Activated T-helper 2 cell treated with anti-CD3 and anti-CD28 coated beads, Interferon-gamma antibody, Interleukin-2, Interleukin-4, amounts not matched to agents 10 μg/mL and 5 μg/mL and 100 μg/mL, durations not matched to agents 14 hours and 24 hours and 36 hours (primary cell): ENCODE data around the gene SPOCK2. TPM values are rescaled to one million over a fixed set of nuclear protein-coding genes. Genes with fewer than 3 reads are reported as not detected.

ENCODE experiments used
- DNase-seq: peaks from one replicate; pipeline ENCODE4 v3.0.0; 2021; ENCODE audit warnings: low spot score
- H3K27ac Mint-ChIP-seq: one replicate; pipeline ENCODE4 v1.8.0; 2021; ENCODE audit warnings: mixed read lengths
- H3K27me3 Mint-ChIP-seq: one replicate; pipeline ENCODE4 v1.8.0; 2021; ENCODE audit warnings: low read depth, mixed read lengths
- H3K36me3 Mint-ChIP-seq: one replicate; pipeline ENCODE4 v1.8.0; 2021; ENCODE audit warnings: low read depth, mixed read lengths
- H3K4me1 Mint-ChIP-seq: one replicate; pipeline ENCODE4 v1.8.0; 2021; ENCODE audit warnings: low read depth, mixed read lengths
- H3K4me3 Mint-ChIP-seq: one replicate; pipeline ENCODE4 v1.8.0; 2021; ENCODE audit warnings: low read depth, mild to moderate bottlenecking, moderate library complexity, mixed read lengths
- H3K9me3 Mint-ChIP-seq: one replicate; pipeline ENCODE4 v1.8.0; 2021; ENCODE audit warnings: mixed read lengths
- intact Hi-C: fragments of 100-400 bp; cut with micrococcal nuclease; formaldehyde crosslinking; loops from one replicate; pipeline ENCODE4 v1.15.1; 2023
- total RNA-seq: library from RNA; stranded (reverse); gene quantifications from 2 replicates; pipeline ENCODE4 v1.2.3, GENCODE V29; 2022

Gene SPOCK2
- total RNA-seq, 1 donor from 2014 or later, result 137 TPM

GRCh38 chr10:72019085-72019876 lies 69.1 kb downstream of the SPOCK2 start:
- H3K9me3 Mint-ChIP-seq, result no peaks in the 10 kb centered on the region
- H3K27me3 Mint-ChIP-seq, result peaks cover 5% of the 10 kb centered on the region
- DNase-seq, result no peak
- H3K36me3 Mint-ChIP-seq, result no peaks in the 10 kb centered on the region
- H3K4me3 Mint-ChIP-seq, result no peak overlapping the region
- H3K4me1 Mint-ChIP-seq, result peaks cover 5% of the 10 kb centered on the region
- intact Hi-C loops, result no loop called here
- H3K27ac Mint-ChIP-seq, result no peak overlapping the region

DNA sequence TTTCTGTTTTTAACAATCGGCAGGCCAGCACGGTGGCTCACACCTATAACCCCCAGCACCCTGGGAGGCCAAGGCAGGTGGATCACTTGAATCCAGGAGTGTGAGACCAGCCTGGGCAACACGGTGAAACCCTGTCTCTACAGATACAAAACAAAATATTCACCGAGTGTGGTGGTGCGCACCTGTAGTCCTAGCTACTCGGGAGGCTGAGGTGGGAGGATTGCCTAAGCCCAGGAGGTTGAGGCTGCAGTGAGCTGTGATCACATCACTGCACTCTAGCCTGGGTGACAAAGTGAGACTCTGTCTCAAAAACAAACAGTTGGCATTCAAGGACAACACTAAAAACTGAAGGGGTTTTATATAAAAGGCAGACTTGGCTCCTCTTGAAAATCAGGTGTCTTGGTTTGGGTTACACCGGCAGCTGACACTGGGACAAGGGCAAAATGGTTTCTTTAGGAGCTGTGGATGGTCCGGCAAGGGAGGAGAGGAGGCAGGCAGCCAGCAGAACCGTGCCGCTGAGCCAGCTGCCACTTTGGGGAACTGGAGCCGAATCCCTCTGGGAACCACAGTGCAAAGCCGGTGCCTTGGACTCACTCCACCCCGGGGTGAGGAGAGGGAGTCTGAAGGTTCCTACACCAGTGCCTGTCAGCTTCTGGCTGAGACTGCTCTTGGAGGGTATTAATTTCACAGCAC lies 71.6 kb downstream of the SPOCK2 start:
- Mint-ChIP-seq H3K27me3 (peaks cover 5% of the 10 kb centered on the region), H3K36me3 (no peaks in the 10 kb centered on the region), H3K27ac (no peak overlapping the region), H3K4me3 (no peak overlapping the region), H3K9me3 (no peaks in the 10 kb centered on the region), H3K4me1 (peaks cover 5% of the 10 kb centered on the region)
- intact Hi-C loops, result no loop called here
- DNase-seq, result no peak

DNA sequence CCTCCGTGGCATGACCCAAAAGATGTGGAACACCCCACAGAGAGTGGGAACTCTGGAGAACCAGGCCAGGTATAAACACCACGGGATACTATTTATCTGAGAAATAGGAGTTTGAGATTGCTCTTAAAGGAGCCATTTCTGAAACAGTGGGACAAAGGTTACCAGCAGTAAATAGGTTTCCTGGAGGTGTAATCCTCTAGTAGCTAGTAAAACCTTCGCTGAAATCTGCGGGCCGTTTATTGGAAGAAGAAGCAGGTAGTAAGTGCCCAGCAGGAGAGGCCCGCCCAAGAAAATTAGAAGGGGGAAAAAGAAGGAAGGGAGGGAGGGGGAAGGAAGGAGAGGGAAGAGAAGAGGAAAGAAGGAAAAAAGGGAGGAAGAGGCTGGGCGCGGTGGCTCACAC lies 72.5 kb downstream of the SPOCK2 start:
- no peaks in the 10 kb centered on the region for H3K36me3 Mint-ChIP-seq

GRCh38 chr10:72014785-72015480 lies 73.4 kb downstream of the SPOCK2 start:
- Mint-ChIP-seq H3K27me3 (peaks cover 3% of the 10 kb centered on the region), H3K4me3 (no peak overlapping the region), H3K4me1 (no peaks in the 10 kb centered on the region), H3K9me3 (no peaks in the 10 kb centered on the region), H3K27ac (no peak overlapping the region), H3K36me3 (no peaks in the 10 kb centered on the region)
- intact Hi-C loops, result no loop called here
- no peak for DNase-seq

More for the DNA sequence above, 72.5 kb downstream of the SPOCK2 start:
- intact Hi-C loops, result no loop called here
- Mint-ChIP-seq H3K27me3 (peaks cover 3% of the 10 kb centered on the region), H3K9me3 (no peaks in the 10 kb centered on the region), H3K4me3 (no peak overlapping the region), H3K4me1 (peaks cover under 1% of the 10 kb centered on the region), H3K27ac (no peak overlapping the region)
- DNase-seq, result no peak

- intact Hi-C loops, result no loop called here
- no peak overlapping the region for H3K4me3 Mint-ChIP-seq
- peaks cover 3% of the 10 kb centered on the region for H3K27me3 Mint-ChIP-seq
- no peaks in the 10 kb centered on the region for H3K4me1 Mint-ChIP-seq
- H3K9me3 Mint-ChIP-seq, result no peaks in the 10 kb centered on the region
- DNase-seq, result no peak
- H3K27ac Mint-ChIP-seq, result no peak overlapping the region
- H3K36me3 Mint-ChIP-seq, result no peaks in the 10 kb centered on the region
These were observed 74.2 kb downstream of the SPOCK2 start for GRCh38 chr10:72014197-72014596.

DNA sequence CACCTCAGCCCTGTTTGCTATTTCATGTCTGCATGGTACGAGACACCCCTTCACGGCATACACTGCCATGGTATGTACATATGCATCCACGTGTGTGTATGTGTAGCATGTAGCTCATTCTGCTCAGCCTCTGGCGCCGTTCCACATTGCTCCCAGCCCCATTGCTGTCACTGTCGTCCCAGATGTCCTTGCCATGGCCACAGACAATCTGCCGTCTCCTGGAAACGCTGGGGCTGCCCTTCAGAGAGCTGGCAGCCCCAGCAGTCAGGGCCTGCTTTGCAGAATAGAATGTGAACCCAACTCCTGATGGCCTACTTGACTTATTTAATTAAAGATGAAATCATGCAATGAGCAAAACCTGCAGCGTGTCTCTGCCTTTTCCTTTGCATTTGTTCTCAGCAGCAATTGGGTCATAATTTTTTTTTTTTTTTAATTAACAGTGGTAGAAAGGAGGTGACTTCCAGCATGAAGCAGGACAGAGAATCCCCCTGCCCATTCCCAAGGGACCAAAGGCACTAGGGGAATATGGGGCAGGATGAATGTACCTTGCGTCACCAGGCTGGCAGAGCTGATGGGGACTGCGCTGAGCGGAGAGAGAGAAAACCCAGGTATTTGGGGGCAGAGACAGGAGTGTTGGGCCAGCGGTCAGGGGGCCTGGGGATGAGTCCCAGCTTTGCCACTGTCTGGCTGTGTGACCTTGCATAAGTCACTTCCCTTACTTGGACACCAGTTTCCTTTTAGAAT lies 75.0 kb downstream of the SPOCK2 start:
- H3K36me3 Mint-ChIP-seq, result no peaks in the 10 kb centered on the region
- no peaks in the 10 kb centered on the region for H3K9me3 Mint-ChIP-seq
- H3K27ac Mint-ChIP-seq, result no peak overlapping the region
- DNase-seq, result no peak
- intact Hi-C loops, result no loop called here
- no peaks in the 10 kb centered on the region for H3K4me1 Mint-ChIP-seq
- peaks cover 1% of the 10 kb centered on the region for H3K27me3 Mint-ChIP-seq
- H3K4me3 Mint-ChIP-seq, result no peak overlapping the region

DNA sequence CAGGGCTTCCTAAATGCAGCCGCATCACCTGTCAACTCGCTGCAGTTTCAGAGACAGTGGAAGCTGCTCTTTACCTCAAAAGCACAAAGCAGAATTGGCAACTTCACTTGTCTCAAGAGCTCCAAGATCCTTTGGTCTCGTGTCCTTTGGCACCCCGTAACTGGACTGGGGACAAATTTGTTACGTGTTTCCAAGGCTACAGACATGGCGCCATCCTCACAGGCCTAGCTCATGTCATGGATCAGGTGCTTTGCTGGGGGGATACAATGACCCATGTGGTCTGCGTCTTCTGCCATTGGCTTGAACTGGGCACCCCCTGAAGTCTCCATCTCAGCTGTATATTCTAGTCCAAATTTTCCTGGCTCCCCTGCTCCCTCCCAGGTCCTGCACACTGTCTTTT lies 75.6 kb downstream of the SPOCK2 start:
- intact Hi-C loops, result no loop called here

DNA sequence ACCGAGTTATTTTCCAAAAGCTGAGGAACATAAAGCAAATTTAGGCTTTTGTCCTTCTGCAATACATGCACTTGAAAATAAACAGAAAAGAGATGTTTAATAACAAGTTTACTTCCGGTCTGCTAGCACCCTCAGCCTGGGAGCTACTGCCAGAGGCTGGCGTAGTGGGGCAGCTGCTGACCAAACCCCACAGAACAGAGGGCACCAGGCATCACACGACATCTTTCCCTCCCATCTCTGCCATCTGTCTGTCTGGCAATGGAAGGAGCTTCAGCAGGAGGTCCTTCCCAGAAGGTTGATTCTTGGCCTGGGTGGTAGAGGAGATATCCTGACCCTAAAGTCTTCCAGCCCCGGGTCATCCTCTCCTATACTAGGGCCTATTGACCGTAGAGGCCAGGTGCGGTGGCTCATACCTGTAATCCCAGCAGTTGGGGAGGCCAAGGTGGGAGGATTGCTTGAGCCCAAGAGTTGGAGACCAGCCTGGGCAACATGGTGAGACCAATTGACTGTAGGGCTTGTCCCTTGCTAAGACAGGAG lies 76.3 kb downstream of the SPOCK2 start:
- H3K4me1 Mint-ChIP-seq, result no peaks in the 10 kb centered on the region
- H3K9me3 Mint-ChIP-seq, result no peaks in the 10 kb centered on the region
- no peak overlapping the region for H3K4me3 Mint-ChIP-seq
- no peak overlapping the region for H3K27ac Mint-ChIP-seq
- H3K27me3 Mint-ChIP-seq, result no peaks in the 10 kb centered on the region
- intact Hi-C loops, result no loop called here
- no peak for DNase-seq
- H3K36me3 Mint-ChIP-seq, result no peaks in the 10 kb centered on the region

More for the DNA sequence above, 75.6 kb downstream of the SPOCK2 start:
- Mint-ChIP-seq H3K9me3 (no peaks in the 10 kb centered on the region), H3K4me1 (no peaks in the 10 kb centered on the region), H3K4me3 (no peak overlapping the region), H3K36me3 (no peaks in the 10 kb centered on the region), H3K27me3 (no peaks in the 10 kb centered on the region), H3K27ac (no peak overlapping the region)
- no peak for DNase-seq

DNA sequence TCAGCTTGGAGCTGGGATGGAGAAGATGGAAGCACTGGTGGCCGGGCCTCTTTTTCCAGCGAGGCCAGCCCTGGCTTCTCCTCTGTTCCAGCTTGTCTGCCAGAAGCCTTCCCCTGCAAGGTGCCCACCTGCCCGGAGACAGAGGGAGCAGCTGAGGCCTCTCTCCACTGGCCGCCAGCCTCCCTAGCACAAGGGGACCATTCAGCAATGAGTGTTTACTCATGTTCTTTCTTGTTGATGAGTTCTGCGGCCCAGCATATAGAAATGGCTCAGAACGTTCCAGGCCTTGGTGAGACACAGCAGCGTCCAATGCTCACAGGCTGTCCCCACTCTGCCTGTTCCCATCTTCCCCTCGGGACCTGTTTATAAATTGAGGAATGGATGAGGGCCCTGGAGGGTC lies 76.9 kb downstream of the SPOCK2 start:
- H3K27ac Mint-ChIP-seq, result no peak overlapping the region
- H3K4me3 Mint-ChIP-seq, result no peak overlapping the region
- H3K4me1 Mint-ChIP-seq, result no peaks in the 10 kb centered on the region

DNA sequence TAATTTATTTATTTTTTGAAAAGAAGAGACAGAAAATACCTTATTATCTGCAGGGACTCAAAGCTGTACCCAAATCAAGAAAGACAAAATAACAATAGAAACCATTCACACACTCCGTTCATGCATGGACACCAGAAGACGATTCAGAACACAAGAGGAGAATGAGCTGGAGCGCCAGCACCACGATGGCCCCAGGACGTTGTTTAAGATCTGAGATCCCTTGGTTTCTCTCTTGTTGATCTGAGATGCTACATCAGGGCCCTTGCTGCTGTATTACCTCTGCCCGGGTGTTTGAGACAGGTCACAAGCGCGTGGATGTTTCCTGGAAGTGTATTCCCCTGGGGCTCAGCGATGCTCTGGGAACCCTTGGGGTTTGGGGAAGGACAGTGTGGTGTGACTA lies 77.3 kb downstream of the SPOCK2 start:
- no peaks in the 10 kb centered on the region for H3K9me3 Mint-ChIP-seq
- H3K27me3 Mint-ChIP-seq, result no peaks in the 10 kb centered on the region
- no peaks in the 10 kb centered on the region for H3K4me1 Mint-ChIP-seq
- no peaks in the 10 kb centered on the region for H3K36me3 Mint-ChIP-seq
- no peak for DNase-seq
- no peak overlapping the region for H3K27ac Mint-ChIP-seq
- intact Hi-C loops, result no loop called here
- H3K4me3 Mint-ChIP-seq, result no peak overlapping the region

More for the DNA sequence above, 76.9 kb downstream of the SPOCK2 start:
- Mint-ChIP-seq H3K9me3 (no peaks in the 10 kb centered on the region), H3K27me3 (no peaks in the 10 kb centered on the region), H3K36me3 (no peaks in the 10 kb centered on the region)
- no peak for DNase-seq
- intact Hi-C loops, result no loop called here

GRCh38 chr10:72010234-72010973 lies 77.9 kb downstream of the SPOCK2 start:
- no peaks in the 10 kb centered on the region for H3K27me3 Mint-ChIP-seq
- H3K36me3 Mint-ChIP-seq, result no peaks in the 10 kb centered on the region
- intact Hi-C loops, result no loop called here
- no peaks in the 10 kb centered on the region for H3K4me1 Mint-ChIP-seq
- DNase-seq, result no peak
- H3K4me3 Mint-ChIP-seq, result no peak overlapping the region
- H3K27ac Mint-ChIP-seq, result no peak overlapping the region
- H3K9me3 Mint-ChIP-seq, result no peaks in the 10 kb centered on the region
